NCI-H2107 treated with DMSO at 0.1 percent for 48 hours (cell line): Measurements from ENCODE around the gene MICALL2.

Experiments
- DNase-seq: peaks from one replicate; lab custom pipeline; 2025; ENCODE audit not compliant: unreplicated experiment; lab: John Stamatoyannopoulos, UW

The MICALL2 gene

GRCh38 chr7:1458683-1459511 lies at the start of gene MICALL2:
TSS of gene MICALL2 (minus strand) at chr7:1459470. CDS start at chr7:1459326, 144 bp downstream.
- no peak for DNase-seq

GRCh38 chr7:1508277-1508758 lies 49.0 kb upstream of the MICALL2 start:
- no peak for DNase-seq

DNA sequence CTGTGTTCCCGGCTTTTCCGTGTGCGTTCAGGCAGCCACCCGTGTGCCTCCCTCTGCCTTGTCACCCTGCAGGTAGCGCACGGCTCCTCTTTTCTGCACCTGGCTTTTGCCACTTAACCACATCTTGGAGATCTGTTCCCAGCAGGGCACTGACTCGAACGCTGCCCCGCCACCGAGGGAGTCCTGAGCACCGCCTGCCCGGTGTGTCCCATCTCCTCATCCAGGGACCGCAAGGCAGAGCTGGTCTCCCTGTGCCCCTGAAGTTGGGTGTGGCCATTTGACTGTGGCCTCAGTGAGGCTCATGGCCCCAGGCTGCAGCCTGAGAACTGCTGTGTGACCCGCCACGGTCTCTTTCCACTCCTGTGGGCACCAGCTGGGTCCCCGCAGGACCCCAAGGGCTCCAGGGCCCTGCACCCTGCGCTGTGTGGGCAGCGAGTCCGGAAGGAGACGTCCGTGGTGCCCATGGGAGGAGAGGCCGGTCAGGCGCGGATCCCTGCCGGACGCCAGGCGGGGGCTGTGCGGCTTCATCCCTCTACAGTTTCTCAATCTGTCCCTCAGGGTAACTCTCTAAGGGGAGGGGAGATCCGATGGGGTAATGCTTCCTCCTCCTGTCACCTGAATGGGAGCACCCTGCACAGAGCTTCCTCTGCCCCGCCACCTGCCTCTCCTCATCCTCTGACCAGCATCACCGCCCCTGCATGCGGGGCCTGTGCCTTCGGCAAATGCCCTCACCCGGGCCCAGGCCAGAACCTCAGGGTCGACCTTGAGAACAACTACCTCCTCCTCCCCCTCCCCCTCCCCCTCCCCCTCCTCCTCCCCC lies 46.7 kb upstream of the MICALL2 start:
- peak; percentile 75 for DNase-seq

DNA sequence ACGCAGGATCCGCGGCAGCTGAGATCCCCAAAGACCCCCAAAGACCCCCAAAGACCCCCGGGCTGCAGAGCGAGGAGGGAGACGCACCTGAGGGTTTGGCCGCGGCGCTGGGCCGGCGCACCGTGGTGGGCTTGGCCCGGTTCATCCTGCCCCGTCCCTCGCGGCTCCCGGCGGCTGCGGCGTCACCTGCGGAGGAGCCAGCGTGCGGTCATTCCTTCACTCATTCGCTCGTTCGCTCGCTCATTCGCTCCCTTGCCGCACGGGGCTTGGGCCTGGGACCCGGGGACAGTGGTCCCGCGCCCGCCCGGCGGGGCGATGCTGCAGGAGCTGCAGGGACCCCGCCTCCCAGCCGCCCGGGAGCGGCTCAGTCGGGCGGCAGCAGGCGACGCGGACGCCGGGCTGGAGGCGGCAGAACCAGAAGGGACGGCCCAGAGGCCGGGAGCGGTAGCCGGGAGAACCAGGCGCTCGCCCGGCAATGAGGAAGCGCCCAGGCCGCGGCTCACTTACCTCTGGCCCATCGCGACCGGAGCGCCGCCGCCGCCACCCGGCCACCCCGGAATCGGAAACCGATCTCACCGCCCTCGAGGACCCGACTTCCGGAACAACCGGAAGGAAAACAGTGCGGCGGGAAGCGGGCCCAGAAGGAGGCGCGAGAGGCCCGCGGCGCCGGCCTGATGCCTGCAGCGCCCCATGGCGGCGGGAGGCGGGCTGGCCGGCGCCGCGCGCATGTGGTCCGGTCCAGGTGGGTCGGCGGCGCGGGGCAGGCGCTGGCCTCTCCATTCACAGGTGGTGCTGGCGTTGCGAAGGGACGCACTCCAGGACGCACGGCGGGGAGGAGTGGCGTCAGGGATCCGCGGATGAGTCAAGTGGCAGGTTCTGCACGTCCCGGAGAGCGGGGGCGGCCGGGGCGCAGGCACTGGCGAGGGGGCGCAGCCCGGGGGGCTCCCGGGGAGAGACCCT lies 44.8 kb upstream of the MICALL2 start, which contains the start of gene INTS1:
TSS of gene INTS1 (minus strand) at position 574 of the 960 bp plus-strand sequence. CDS start at position 145, 429 bp downstream.
- DNase-seq = peak; percentile 89

- no peak for DNase-seq
Observed at GRCh38 chr7:1503390-1503789, 44.1 kb upstream of the MICALL2 start.

DNA sequence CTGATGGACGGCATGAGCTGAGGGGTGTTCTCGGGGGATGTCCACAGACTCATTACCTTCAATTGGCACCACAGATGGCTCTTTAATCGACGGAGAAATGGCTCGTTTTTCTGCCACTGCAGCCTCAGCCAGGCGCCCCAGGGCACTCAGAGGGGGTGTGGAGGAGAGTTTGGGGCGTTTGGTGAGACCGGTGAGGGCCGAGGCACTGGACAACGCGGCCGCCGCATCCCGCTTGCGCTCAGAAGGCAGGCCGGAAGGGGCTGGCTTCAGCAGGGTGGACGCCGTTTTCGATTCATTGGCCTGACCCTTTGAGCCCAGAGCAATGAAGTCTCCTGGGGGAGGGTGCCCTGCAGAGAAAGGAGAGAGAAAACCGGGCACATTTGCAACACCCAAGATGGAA lies 43.6 kb upstream of the MICALL2 start:
- DNase-seq = no peak

- DNase-seq = no peak
Observed at GRCh38 chr7:1501487-1502270, 42.4 kb upstream of the MICALL2 start.

GRCh38 chr7:1500064-1500807 lies 41.0 kb upstream of the MICALL2 start:
- DNase-seq = no peak

DNA sequence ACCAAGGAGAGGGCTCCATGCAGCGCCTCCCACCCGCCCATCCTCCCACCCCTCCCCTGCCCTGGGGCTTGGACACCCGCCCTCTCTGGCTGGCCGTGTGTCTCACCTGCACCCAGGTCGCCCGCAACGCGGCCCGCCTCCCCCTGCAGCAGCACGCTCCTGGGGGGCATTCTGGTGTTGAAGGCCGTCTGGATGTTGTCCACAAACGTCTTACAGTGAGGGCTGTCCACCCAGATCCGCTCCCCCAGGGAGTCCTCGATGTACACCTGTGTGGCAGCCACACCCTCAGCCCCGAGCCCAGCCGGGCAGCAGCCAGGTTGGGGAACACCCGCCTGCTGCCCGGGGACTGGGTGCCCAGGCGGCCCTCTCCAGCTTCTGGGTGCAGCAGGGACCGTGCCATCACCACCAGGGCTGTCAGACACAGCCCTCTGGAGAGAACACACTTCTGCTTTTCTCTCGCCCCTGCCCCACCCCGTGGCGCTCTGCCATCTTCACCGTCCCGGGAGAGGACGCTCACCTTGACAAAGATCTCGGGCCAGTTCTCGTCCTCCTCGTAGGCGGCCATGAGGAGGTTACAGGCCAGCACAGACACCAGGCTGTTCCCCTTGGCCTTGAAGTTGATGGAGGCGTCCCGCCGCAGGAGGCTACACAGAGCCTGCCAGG lies 40.2 kb upstream of the MICALL2 start:
- DNase-seq = no peak

DNA sequence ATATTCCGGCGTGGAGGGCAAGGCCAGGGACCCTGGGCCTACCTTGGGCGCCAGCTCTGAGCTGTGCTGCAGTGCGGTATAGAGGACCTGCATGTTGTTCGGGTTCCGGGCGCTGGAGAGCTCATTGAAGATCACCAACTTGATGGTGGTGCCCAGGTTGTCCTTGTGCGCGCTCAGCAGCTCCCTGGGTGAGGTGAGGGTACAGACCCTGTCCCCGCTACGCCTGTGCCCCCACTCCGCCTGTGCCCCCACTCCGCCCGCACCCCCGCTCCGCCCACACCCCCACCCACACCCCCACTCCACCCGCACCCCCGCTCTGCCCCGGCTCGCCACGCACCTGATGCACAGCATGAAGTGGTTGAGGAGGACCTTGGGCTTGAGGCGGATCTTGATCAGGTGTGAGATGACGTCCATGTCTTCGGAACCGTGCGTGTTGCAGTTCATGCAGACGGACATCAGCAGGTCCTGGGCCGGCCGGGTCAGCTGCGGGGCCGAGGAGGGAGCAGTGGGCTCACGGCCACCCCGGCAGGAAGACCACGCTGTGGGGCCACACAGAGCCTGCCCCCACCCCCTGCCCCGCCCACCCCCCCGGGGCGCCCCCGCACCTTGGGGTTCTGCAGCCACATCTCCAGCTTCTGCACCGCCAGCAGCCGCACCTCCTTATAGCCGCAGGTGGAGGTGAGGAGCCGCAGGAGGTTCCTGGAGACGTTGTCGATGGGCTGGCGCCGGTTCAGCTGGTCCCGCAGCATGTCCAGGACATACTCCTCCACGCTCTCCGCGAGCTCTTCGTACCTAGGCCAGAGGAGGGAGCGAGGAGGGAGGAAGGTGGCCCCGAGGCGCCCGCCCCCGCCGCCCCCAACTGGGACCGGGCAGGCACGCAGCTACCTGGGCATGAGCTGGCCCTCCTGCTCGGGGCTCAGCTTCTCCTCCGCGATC lies 39.4 kb upstream of the MICALL2 start:
- DNase-seq = no peak

DNA sequence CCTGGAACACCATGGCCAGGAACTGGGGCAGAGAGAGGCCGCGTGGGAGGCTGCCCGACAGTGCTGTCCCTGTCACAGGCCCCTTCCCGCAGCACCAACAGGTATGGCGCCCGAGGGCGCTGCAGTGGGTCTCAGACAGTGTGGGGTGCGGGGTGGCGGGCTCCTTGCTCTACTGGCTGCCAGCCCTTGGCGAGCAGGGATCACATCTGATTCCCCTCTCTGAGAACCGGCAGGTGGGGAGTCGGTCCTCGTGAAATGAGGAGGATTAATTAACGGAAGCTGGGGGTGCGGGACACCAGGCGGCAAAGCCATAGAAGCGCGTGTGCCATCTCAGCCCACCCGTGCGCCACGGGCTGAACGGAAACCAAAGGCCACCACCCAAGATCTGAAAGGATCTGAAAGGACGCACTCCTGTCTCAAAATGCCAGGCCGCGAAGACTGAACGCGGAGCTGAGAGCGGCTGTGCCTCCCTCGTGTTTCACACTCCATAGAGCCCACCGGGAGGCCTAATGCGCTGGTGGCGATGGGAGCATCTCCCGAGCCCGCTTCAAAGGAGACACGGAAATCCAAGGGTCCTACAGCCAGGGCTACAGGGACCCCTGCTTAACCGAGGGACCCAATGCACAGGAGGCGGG lies 38.1 kb upstream of the MICALL2 start:
- DNase-seq = no peak

GRCh38 chr7:1496531-1497292 lies 37.4 kb upstream of the MICALL2 start:
- DNase-seq = no peak

DNA sequence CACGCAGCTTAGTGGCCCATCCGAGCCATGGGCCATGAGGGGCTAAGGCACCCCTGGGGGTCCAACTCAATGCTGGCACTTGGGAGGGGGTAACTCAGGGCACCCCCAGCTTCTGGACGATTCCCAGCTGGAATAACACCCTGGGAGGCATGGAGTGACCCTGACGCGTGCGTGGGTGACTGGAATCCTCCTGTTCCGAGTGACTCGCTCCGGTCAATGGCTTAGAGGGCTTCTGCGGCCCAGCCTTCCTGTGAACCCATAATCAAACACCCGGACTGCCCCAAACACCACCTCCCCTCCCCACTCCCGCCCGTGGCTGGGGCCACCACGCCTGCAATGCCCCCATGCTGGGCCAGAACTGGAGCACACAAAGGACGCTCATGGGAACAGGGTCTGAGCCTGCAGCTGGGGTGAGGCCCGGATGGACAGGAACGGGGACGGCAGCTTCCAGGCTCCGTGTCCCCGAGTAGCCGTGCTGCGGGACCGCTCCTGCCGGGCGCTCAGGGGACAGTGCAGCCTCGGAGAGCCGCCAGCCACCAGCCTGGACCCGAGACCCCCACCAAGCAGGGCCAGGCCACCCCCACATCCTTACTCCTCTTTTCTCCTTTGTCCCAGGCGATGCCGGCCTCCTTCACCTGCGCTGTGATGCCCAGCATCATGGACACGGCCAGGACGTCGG lies 36.4 kb upstream of the MICALL2 start:
- DNase-seq = no peak

- DNase-seq = no peak
Observed at GRCh38 chr7:1494866-1495563, 35.7 kb upstream of the MICALL2 start.

GRCh38 chr7:1494447-1494846 lies 35.2 kb upstream of the MICALL2 start:
- no peak for DNase-seq
